SK-N-MC (cell line): ENCODE measurements around the gene KIAA0513.

Experiments
- EZH2 ChIP-seq: fragments of 200-600 bp; sonication (generic); IDR thresholded peaks from one replicate; pipeline ENCODE4 v1.6.1; 2017; ENCODE audit warnings: antibody characterized with exemption
- FOXP2 ChIP-seq: optimal IDR thresholded peaks from 2 replicates; pipeline ENCODE3; 2011; ENCODE audit warnings: mild to moderate bottlenecking, moderate library complexity; ENCODE audit not compliant: insufficient read depth; ENCODE audit errors: extremely low read length, control extremely low read depth
- POLR2AphosphoS5 ChIP-seq: IDR thresholded peaks from 2 replicates; pipeline ENCODE4 v1.6.1; 2012; ENCODE audit warnings: mild to moderate bottlenecking, low read depth, low read length, borderline replicate concordance

DNA sequence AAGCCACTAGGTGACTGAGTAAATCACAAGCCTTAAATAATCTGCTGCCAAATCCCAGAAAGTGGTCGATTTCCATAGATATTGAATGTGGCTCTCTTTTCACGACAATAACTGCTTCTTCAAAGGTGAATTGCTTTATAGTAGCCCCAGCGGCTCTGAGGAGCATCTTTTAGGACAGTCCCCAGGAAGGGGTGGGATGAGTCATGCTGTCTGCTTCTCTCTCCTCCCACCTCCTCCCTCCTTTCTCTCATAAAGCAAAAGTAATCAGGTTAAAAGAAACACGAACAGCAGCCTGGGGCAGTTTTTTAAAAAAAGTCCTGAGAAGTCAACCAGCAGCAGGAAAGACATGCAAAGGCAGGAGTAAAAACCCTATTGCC is 1.8 kb downstream of the KIAA0513 start:
- TF ChIP-seq POLR2AphosphoS5 = no peak
- no peak for TF ChIP-seq EZH2
- TF ChIP-seq FOXP2 = no peak
